HepG2 (cell line): Measurements from ENCODE around the gene CTF1. TPM values are rescaled to one million over a fixed set of nuclear protein-coding genes. Genes with fewer than 3 reads are reported as not detected.

Experiments
- REPIN1 ChIP-seq: sonication (generic); formaldehyde crosslinking; IDR thresholded peaks from 2 replicates; pipeline ENCODE4 v1.8.0; 2022; ENCODE audit warnings: missing genetic modification reagents, low read depth, mild to moderate bottlenecking, borderline replicate concordance
- SPEN ChIP-seq: sonication (generic); formaldehyde crosslinking; IDR thresholded peaks from 2 replicates; pipeline ENCODE4 v1.5.1; 2020; ENCODE audit warnings: low read depth, mild to moderate bottlenecking, missing genetic modification reagents
- ZMYM2 ChIP-seq: sonication (generic); formaldehyde crosslinking; IDR thresholded peaks from 2 replicates; pipeline ENCODE4 v1.8.0; 2022; ENCODE audit warnings: mild to moderate bottlenecking, missing genetic modification reagents
- ZNF333 ChIP-seq: sonication (generic); formaldehyde crosslinking; IDR thresholded peaks from 2 replicates; pipeline ENCODE4 v1.4.0; 2020; ENCODE audit warnings: mild to moderate bottlenecking, missing genetic modification reagents, borderline replicate concordance
- ZNF484 ChIP-seq: sonication (generic); formaldehyde crosslinking; IDR thresholded peaks from 2 replicates; pipeline ENCODE4 v1.5.1; 2020; ENCODE audit warnings: mild to moderate bottlenecking, low read depth, missing genetic modification reagents, borderline replicate concordance
- ZNF546 ChIP-seq: sonication (generic); formaldehyde crosslinking; conservative IDR thresholded peaks from 2 replicates; pipeline ENCODE4 v1.8.1; 2023; ENCODE audit warnings: mild to moderate bottlenecking, missing genetic modification reagents
- ZNF746 ChIP-seq: sonication (generic); formaldehyde crosslinking; IDR thresholded peaks from 2 replicates; pipeline ENCODE4 v1.8.0; 2022; ENCODE audit warnings: mild to moderate bottlenecking, missing genetic modification reagents
- ZNF766 ChIP-seq: sonication (generic); formaldehyde crosslinking; IDR thresholded peaks from 2 replicates; pipeline ENCODE4 v1.5.0; 2020; ENCODE audit warnings: missing genetic modification reagents, borderline replicate concordance
- ZNF790 ChIP-seq: sonication (generic); formaldehyde crosslinking; IDR thresholded peaks from 2 replicates; pipeline ENCODE4 v1.8.0; 2022; ENCODE audit warnings: missing genetic modification reagents, mild to moderate bottlenecking, borderline replicate concordance
- polyA plus RNA-seq, 8 experiments: library from polyadenylated mRNA; depleted of rRNA in 3 of 8; stranded (reverse) in 7 of 8; unstranded in 1 of 8; fragments of >200 nt; fragmentation: Illumina TruSeq in 4 of 8; extraction: Trizol in 4 of 8; gene quantifications; 2 replicates each; pipeline versions ENCODE4 v1.2.1 to v1.2.3, GENCODE V29; 2011 to 2016; ENCODE audit warnings: low read depth in 4 of 8, missing spikeins in 1 of 8, mixed read lengths in 1 of 8; ENCODE audit not compliant: insufficient read depth in 1 of 8
- total RNA-seq, 5 experiments: library from RNA; depleted of rRNA; stranded (reverse); fragments of >200 nt; fragmentation: Illumina TruSeq; extraction: Trizol; gene quantifications; 2 replicates each; pipeline ENCODE4 v1.2.3, GENCODE V29; 2016; ENCODE audit warnings: low read depth in 1 of 5
- TF ChIP-seq, protein P1 (sequence below), 2 experiments: fragments of 450-650 bp in 1 of 2; sonication (generic) in 1 of 2; formaldehyde crosslinking in 1 of 2; IDR thresholded peaks; 2 replicates each; pipeline versions ENCODE4 v1.6.1 to v1.8.0; 2016 to 2022; ENCODE audit warnings: antibody characterized with exemption in 1 of 2, mild to moderate bottlenecking in 1 of 2, missing genetic modification reagents in 1 of 2
- TF ChIP-seq, protein P2 (sequence below): IDR thresholded peaks from 2 replicates; pipeline ENCODE4 v1.6.1; 2016
- TF ChIP-seq, protein P3 (sequence below): sonication (generic); formaldehyde crosslinking; IDR thresholded peaks from 2 replicates; pipeline ENCODE4 v1.5.0; 2020; ENCODE audit warnings: mild to moderate bottlenecking, low read depth, missing genetic modification reagents, borderline replicate concordance
- TF ChIP-seq, protein P4 (sequence below): sonication (generic); formaldehyde crosslinking; IDR thresholded peaks from 2 replicates; pipeline ENCODE4 v1.8.1; 2023; ENCODE audit warnings: mild to moderate bottlenecking, missing genetic modification reagents
- TF ChIP-seq, protein P5 (sequence below): sonication (generic); formaldehyde crosslinking; IDR thresholded peaks from 2 replicates; pipeline ENCODE4 v1.8.1; 2023; ENCODE audit warnings: mild to moderate bottlenecking, inconsistent platforms, moderate library complexity, missing genetic modification reagents, borderline replicate concordance

CTF1 gene
- total and polyA plus RNA-seq, 2 of the 13 experiments (the other 11 are each of a cell fraction or from before 2014, with no cell fraction given), result 0.13 to 1.8 TPM

DNA sequence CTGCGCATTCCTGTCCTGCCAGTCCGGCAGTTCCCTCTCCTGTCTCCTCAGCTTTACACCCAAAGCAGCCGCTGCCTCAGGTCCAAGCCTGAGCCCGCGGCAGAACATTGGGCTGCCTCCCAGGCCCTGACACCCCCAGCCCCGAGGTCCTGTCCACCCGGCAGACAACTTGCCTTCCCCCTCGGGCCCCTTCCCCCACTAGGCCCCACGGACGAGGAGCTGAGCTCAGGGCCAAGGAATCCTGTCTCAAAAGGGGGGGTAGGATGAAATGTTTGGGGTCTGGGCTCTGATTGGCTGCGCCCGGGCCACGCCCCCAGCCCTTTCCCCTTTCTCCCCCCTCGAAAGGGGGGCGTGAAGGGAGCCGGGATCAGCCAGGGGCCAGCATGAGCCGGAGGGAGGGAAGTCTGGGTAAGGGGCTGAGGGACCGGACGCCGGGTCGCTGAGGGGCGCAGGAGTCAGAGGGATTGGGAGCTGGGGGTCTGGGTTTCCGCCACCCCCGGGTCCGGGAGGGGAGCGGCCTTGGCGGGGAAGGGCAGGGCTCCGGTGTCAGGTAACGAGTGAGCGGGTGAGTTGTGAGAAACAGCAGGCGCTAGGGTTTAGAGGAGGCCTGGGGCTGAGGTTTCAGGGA, at the start of gene CTF1 (continued):
- TF ChIP-seq, protein P1, sequence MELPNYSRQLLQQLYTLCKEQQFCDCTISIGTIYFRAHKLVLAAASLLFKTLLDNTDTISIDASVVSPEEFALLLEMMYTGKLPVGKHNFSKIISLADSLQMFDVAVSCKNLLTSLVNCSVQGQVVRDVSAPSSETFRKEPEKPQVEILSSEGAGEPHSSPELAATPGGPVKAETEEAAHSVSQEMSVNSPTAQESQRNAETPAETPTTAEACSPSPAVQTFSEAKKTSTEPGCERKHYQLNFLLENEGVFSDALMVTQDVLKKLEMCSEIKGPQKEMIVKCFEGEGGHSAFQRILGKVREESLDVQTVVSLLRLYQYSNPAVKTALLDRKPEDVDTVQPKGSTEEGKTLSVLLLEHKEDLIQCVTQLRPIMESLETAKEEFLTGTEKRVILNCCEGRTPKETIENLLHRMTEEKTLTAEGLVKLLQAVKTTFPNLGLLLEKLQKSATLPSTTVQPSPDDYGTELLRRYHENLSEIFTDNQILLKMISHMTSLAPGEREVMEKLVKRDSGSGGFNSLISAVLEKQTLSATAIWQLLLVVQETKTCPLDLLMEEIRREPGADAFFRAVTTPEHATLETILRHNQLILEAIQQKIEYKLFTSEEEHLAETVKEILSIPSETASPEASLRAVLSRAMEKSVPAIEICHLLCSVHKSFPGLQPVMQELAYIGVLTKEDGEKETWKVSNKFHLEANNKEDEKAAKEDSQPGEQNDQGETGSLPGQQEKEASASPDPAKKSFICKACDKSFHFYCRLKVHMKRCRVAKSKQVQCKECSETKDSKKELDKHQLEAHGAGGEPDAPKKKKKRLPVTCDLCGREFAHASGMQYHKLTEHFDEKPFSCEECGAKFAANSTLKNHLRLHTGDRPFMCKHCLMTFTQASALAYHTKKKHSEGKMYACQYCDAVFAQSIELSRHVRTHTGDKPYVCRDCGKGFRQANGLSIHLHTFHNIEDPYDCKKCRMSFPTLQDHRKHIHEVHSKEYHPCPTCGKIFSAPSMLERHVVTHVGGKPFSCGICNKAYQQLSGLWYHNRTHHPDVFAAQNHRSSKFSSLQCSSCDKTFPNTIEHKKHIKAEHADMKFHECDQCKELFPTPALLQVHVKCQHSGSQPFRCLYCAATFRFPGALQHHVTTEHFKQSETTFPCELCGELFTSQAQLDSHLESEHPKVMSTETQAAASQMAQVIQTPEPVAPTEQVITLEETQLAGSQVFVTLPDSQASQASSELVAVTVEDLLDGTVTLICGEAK (IDR thresholded peaks at IDR 0.05), result no peak
- TF ChIP-seq, protein P1 (CRISPR knock-in tag; IDR thresholded peaks at IDR 0.05), result no peak; the same call in 1 of the 2 replicates
- TF ChIP-seq ZNF766 (CRISPR knock-in tag) (no peak), ZNF484 (no peak), ZNF546 (CRISPR knock-in tag) (0 out of 2 replicates have a peak, but pooled peaks have one; percentile 61), REPIN1 (CRISPR knock-in tag) (0 out of 2 replicates have a peak, but pooled peaks have one; percentile 17), ZNF746 (CRISPR knock-in tag) (no peak), ZMYM2 (0 out of 2 replicates have a peak, but pooled peaks have one; percentile 77), ZNF790 (no peak; the same call in 1 of the 2 replicates), ZNF333 (CRISPR knock-in tag) (no peak), SPEN (CRISPR knock-in tag) (peak; percentile 42; the same call in 1 of the 2 replicates)
- TF ChIP-seq, protein P2, sequence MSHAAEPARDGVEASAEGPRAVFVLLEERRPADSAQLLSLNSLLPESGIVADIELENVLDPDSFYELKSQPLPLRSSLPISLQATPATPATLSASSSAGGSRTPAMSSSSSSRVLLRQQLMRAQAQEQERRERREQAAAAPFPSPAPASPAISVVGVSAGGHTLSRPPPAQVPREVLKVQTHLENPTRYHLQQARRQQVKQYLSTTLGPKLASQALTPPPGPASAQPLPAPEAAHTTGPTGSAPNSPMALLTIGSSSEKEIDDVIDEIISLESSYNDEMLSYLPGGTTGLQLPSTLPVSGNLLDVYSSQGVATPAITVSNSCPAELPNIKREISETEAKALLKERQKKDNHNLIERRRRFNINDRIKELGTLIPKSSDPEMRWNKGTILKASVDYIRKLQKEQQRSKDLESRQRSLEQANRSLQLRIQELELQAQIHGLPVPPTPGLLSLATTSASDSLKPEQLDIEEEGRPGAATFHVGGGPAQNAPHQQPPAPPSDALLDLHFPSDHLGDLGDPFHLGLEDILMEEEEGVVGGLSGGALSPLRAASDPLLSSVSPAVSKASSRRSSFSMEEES (CRISPR knock-in tag), result no peak
- TF ChIP-seq, protein P3, sequence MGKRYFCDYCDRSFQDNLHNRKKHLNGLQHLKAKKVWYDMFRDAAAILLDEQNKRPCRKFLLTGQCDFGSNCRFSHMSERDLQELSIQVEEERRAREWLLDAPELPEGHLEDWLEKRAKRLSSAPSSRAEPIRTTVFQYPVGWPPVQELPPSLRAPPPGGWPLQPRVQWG (CRISPR knock-in tag), result no peak
- TF ChIP-seq, protein P4, sequence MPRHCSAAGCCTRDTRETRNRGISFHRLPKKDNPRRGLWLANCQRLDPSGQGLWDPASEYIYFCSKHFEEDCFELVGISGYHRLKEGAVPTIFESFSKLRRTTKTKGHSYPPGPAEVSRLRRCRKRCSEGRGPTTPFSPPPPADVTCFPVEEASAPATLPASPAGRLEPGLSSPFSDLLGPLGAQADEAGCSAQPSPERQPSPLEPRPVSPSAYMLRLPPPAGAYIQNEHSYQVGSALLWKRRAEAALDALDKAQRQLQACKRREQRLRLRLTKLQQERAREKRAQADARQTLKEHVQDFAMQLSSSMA, result peak; percentile 67; the same call in 1 of the 2 replicates
- TF ChIP-seq, protein P5, sequence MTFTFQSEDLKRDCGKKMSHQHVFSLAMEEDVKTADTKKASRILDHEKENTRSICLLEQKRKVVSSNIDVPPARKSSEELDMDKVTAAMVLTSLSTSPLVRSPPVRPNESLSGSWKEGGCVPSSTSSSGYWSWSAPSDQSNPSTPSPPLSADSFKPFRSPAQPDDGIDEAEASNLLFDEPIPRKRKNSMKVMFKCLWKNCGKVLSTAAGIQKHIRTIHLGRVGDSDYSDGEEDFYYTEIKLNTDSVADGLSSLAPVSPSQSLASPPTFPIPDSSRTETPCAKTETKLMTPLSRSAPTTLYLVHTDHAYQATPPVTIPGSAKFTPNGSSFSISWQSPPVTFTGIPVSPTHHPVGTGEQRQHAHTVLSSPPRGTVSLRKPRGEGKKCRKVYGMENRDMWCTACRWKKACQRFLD, result peak; percentile 69; the same call in 1 of the 2 replicates
